Esophagus squamous epithelium (tissue), 5 donors: ENCODE measurements around the gene DYNLRB1. TPM values are rescaled to one million over a fixed set of nuclear protein-coding genes. Genes with fewer than 3 reads are reported as not detected.

Experiments
- DNase-seq: peaks from one replicate; lab custom pipeline; 2025; lab: John Stamatoyannopoulos, UW
- H3K27ac ChIP-seq, 4 donors: fragments of 200-600 bp; sonication (generic); one replicate each; pipeline ENCODE4 v1.5.1; 2016 to 2019; ENCODE audit warnings: mild to moderate bottlenecking in 1 of 4
- H3K27me3 ChIP-seq, 4 donors: fragments of 200-600 bp; sonication (generic); 1 replicate in 3 of 4; 2 replicates in 1 of 4; pipeline versions ENCODE4 v1.5.1 to v1.6.0; 2017 to 2021; ENCODE audit warnings: antibody characterized with exemption in 1 of 4
- H3K36me3 ChIP-seq, 3 donors: fragments of 200-600 bp; sonication (generic); one replicate each; pipeline ENCODE4 v1.5.1; 2016 to 2019
- H3K4me1 ChIP-seq, 3 donors: fragments of 200-600 bp; sonication (generic); one replicate each; pipeline ENCODE4 v1.5.1; 2017 to 2019
- H3K4me3 ChIP-seq, 4 donors: fragments of 200-600 bp; sonication (generic); 1 replicate in 3 of 4; 2 replicates in 1 of 4; pipeline ENCODE4 v1.5.1; 2016 to 2019; ENCODE audit warnings: mild to moderate bottlenecking in 2 of 4, moderate library complexity in 1 of 4
- H3K9me3 ChIP-seq, 3 donors: fragments of 200-600 bp; sonication (generic); one replicate each; pipeline ENCODE4 v1.5.1; 2016 to 2019
- POLR2A ChIP-seq, 4 donors: fragments of 450-650 bp; IDR thresholded peaks; one replicate each; pipeline ENCODE4 v1.6.1; 2017; ENCODE audit warnings: antibody characterized with exemption in 4 of 4, mild to moderate bottlenecking in 4 of 4, moderate library complexity in 3 of 4
- WGBS, 2 donors: methylation state at CpG; one replicate each; pipeline ENCODE4 v1.1.5; 2018; 5-methylcytosine and 5-hydroxymethylcytosine counted together
- intact Hi-C: fragments of 100-400 bp; cut with DNase I; formaldehyde crosslinking; loops from one replicate; pipeline ENCODE4 v1.15.0; 2022
- total RNA-seq, 4 donors: library from RNA; depleted of rRNA; stranded (reverse); fragments of >200 nt; gene quantifications; one replicate each; pipeline ENCODE4 v1.1.0, GENCODE V29; 2016
- TF ChIP-seq, protein P1 (sequence below), 6 experiments: fragments of 450-650 bp in 4 of 6; fragments of 200-600 bp in 2 of 6; sonication (generic) in 2 of 6; IDR thresholded peaks; one replicate each; pipeline ENCODE4 v1.5.1; 2016 to 2019; ENCODE audit warnings: antibody characterized with exemption in 6 of 6, mild to moderate bottlenecking in 4 of 6, moderate library complexity in 4 of 6
- donor health status: DM: yes; HTN: yes; CAD: no.

DYNLRB1 gene
- total RNA-seq, 4 donors from 2014 or later, result 77.9 to 108 (median 97.2) TPM

DNA sequence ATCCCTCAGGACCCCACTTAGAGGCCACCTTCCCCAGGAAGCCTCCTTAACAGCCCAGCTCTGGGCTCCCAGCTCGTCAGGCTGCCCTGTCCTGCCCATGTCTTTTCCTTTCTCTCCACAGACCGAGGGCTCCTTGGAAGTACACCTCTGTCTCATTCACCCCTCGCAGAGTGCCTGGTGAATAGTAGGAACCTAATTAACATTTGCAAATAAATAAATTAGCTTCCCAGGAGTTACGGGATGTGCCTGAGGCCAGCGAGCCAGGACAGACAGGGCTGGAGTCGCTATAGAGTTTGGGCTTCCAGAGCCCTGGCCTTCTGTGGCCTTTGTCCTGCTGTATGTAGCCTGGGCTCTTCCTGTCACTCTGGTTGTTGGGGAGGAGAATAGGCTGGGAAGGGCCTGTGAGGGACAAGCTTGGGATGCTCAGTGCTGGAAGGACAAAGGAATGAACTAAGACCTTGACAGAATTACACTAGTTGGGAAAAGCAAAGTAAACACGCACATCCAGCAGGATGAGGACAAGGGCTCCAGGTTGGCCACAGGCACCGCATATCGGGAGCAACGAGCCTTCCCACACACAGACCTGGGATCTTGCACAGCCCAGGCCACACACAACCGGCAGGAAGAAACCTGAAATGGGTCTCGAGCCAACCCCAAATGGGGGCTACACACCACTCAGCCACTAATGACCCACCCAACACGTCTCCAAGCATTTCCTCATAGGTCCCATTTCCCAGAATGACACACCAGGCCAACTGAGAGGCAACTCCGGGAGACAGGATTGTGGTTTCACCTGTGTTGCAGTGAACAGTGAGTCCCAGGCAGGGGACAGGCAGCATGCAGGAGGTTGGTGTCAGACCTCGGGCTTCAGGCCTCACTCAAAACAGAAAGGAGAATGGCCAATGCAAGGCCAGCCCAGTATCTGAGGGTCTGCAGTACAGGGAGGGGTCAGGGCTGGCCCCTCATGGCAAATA lies 52.0 kb downstream of the DYNLRB1 start:
- Histone ChIP-seq H3K36me3 (peaks cover 0 to 71% (median 0%) of the 10 kb centered on the region in 3 donors), H3K27me3 (no peaks in the 10 kb centered on the region), H3K4me1 (no peaks in the 10 kb centered on the region), H3K9me3 (no peaks in the 10 kb centered on the region), H3K4me3 (no peak overlapping the region), H3K27ac (no peak overlapping the region)
- TF ChIP-seq POLR2A (IDR thresholded peaks at IDR 0.05), result no peak
- TF ChIP-seq, protein P1, sequence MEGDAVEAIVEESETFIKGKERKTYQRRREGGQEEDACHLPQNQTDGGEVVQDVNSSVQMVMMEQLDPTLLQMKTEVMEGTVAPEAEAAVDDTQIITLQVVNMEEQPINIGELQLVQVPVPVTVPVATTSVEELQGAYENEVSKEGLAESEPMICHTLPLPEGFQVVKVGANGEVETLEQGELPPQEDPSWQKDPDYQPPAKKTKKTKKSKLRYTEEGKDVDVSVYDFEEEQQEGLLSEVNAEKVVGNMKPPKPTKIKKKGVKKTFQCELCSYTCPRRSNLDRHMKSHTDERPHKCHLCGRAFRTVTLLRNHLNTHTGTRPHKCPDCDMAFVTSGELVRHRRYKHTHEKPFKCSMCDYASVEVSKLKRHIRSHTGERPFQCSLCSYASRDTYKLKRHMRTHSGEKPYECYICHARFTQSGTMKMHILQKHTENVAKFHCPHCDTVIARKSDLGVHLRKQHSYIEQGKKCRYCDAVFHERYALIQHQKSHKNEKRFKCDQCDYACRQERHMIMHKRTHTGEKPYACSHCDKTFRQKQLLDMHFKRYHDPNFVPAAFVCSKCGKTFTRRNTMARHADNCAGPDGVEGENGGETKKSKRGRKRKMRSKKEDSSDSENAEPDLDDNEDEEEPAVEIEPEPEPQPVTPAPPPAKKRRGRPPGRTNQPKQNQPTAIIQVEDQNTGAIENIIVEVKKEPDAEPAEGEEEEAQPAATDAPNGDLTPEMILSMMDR (IDR thresholded peaks at IDR 0.05), result no peak
- WGBS, 2 donors, result 90 to 96% methylated on average over 4 to 15 of the region's 15 CpGs
- intact Hi-C loops, result no loop called here
- no peak for DNase-seq

DNA sequence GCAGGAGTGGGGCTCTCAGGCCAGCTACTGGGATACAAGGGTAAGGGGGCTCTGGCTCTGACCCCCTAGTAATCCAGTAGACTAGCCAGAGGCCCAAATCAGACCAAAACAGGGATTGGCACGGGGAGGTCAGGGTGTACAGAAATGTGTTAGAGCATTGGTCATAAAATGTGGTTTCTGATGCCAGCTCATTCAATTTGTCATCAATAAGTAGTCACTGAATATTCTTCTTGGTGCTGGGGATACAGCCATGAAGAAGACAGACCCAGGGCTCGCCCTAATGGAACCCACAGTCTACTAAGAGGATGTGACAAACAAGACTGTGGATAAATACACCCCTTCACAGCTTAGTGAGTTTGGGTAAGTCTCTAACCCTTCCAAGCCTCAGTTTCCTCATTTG lies 53.4 kb downstream of the DYNLRB1 start:
- H3K27me3 ChIP-seq, result no peaks in the 10 kb centered on the region
- H3K27ac ChIP-seq, result no peak overlapping the region
- no peak overlapping the region for H3K4me3 ChIP-seq
- H3K4me1 ChIP-seq, result no peaks in the 10 kb centered on the region
- no peak for DNase-seq
- no peak for TF ChIP-seq POLR2A (IDR thresholded peaks at IDR 0.05)
- TF ChIP-seq, protein P1 (IDR thresholded peaks at IDR 0.05), result no peak
- 86 to 89% methylated on average over 1 to 2 of the region's 2 CpGs for WGBS, 2 donors
- intact Hi-C loops, result no loop called here
- no peaks in the 10 kb centered on the region for H3K9me3 ChIP-seq
- peaks cover 0 to 85% (median 3%) of the 10 kb centered on the region in 3 donors for H3K36me3 ChIP-seq

DNA sequence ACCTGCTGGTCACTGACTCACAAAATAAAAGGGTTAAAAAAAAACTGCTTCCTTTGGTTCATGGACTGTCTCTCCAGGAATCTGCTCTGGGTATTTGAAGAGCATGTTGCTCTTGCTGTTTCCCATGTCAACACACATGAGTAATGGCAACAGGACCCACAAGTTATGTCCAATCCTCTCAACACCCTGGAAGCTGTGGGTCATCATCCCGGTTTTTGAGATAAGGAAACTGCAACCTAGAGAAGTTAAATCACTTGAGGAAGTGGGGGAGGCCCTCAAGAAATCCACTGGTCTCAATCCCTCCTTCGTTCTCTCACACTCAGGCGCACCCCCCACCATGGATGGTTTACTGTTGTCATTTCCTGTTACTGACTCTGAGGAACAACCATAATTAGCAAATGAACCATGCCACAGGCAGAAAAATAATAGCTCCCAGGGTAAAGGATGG lies 54.7 kb downstream of the DYNLRB1 start:
- H3K27me3 ChIP-seq, result no peaks in the 10 kb centered on the region
- no peak for DNase-seq
- no peaks in the 10 kb centered on the region for H3K4me1 ChIP-seq
- no peak for TF ChIP-seq POLR2A (IDR thresholded peaks at IDR 0.05)
- TF ChIP-seq, protein P1 (IDR thresholded peaks at IDR 0.05), result no peak
- H3K4me3 ChIP-seq, result no peak overlapping the region
- intact Hi-C loops, result loop anchor here (10.0 kb wide), 1 partner anchor 204 kb away; no protein-coding TSS in a partner anchor
- H3K27ac ChIP-seq, result no peak overlapping the region
- 68 to 72% methylated on average over 3 of the region's 3 CpGs for WGBS, 2 donors
- H3K36me3 ChIP-seq, result peaks cover 0 to 91% (median 3%) of the 10 kb centered on the region in 3 donors
- H3K9me3 ChIP-seq, result no peaks in the 10 kb centered on the region

DNA sequence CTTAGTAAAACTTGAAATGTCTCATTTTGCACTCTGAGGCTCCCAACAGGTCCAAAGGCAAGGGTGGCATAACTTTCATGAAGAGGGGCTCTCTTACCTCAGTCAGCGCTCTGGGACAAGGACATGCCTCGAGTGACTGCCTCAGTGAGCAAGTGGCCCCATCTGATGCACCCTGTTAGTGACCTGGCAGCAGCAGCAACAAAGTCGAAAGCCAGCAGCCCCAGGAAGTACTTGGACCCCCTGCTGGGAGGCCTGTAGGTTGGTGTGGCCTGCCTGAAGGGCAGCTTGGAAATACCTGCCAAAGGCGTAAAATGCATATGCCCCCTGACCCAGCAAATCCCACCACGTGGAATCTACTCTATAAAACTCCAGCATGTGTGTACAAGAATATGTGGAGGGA lies 55.5 kb downstream of the DYNLRB1 start:
- no peak for DNase-seq
- intact Hi-C loops, result loop anchor here (10.0 kb wide), 1 partner anchor 203 kb away; no protein-coding TSS in a partner anchor
- Histone ChIP-seq H3K27ac (no peak overlapping the region), H3K36me3 (peaks cover 0 to 82% (median 3%) of the 10 kb centered on the region in 3 donors), H3K9me3 (no peaks in the 10 kb centered on the region), H3K4me1 (no peaks in the 10 kb centered on the region), H3K4me3 (no peak overlapping the region), H3K27me3 (no peaks in the 10 kb centered on the region)
- WGBS, 2 donors, result 83 to 92% methylated on average over 5 of the region's 5 CpGs
- TF ChIP-seq, protein P1 (IDR thresholded peaks at IDR 0.05), result no peak
- TF ChIP-seq POLR2A (IDR thresholded peaks at IDR 0.05), result no peak
